Measurements from ENCODE around the gene BTBD3. TPM values are rescaled to one million over a fixed set of nuclear protein-coding genes. Genes with fewer than 3 reads are reported as not detected.

Gene BTBD3
- total and polyA plus RNA-seq, 2 donors (not counting 3 experiments of a cell fraction or from before 2014, with no cell fraction given): 18.6 to 29.3 TPM

DNA sequence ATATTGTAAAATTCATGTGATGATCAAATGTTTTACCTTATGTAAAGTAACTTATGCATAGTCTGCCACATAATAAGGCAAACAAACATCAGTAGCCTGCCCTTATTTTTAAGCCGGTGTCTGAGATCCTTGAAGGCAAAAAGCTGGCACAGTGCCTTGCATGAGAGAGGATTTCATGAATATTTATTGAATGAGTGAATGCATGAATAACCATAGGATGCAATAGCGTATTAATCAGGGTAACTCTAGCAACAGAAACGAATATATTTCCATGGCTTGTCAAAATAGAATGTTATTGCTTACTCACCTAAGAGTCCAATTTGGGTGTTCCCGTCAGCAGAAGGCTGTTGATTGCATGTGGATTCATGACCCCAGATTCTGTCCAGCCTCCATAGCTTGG, 34.9 kb downstream of the BTBD3 start:
- no peak for DNase-seq (ENCODE audit: low read depth, low spot score)
- Histone ChIP-seq H3K27ac (ENCODE audit: insufficient read depth, low read depth, low read length) (no peak overlapping the region), H4K20me1 (replicated peaks; ENCODE audit: control insufficient read depth, extremely low read depth, insufficient read depth, low read length) (no peaks in the 10 kb centered on the region), H3K9me1 (replicated peaks; ENCODE audit: control insufficient read depth, extremely low read depth, insufficient read depth, low read length) (no peaks in the 10 kb centered on the region), H2AFZ (ENCODE audit: low read depth, low read length) (no peak overlapping the region), H3K27me3 (ENCODE audit: control insufficient read depth in 2 of 2, insufficient read depth in 2 of 2, low read length in 2 of 2) (no peaks in the 10 kb centered on the region), H3K4me1 (ENCODE audit: control insufficient read depth, extremely low read depth, insufficient read depth, low read length) (no peaks in the 10 kb centered on the region), H3K4me2 (ENCODE audit: insufficient read depth, low read length) (no peak overlapping the region), H3K9me3 (replicated peaks; ENCODE audit: control insufficient read depth, insufficient read depth, low read length) (no peaks in the 10 kb centered on the region), H3K9ac (replicated peaks; ENCODE audit: extremely low read depth, insufficient read depth, low read length) (no peak overlapping the region), H3K79me2 (ENCODE audit: control insufficient read depth, insufficient read depth, low read length) (no peaks in the 10 kb centered on the region), H3K4me3 (replicated peaks in 1 of 3; ENCODE audit: insufficient read depth in 1 of 3, low read depth in 1 of 3, low read length in 3 of 3) (no peak overlapping the region), H3K36me3 (ENCODE audit: control insufficient read depth in 2 of 2, extremely low read depth in 1 of 2, insufficient read depth in 2 of 2, low read length in 2 of 2) (no peaks in the 10 kb centered on the region)
- ChIA-PET CTCF (no interaction called here), POLR2A (no interaction called here)
- FAIRE-seq: no peak
- dilution Hi-C loops (cut with MboI; ENCODE audit: extremely low pct_ligation_motif_present, low sequenced_read_pairs) (no loop called here), intact Hi-C loops (cut with micrococcal nuclease) (no loop called here)
- TF ChIP-seq FOS (IDR thresholded peaks at IDR 0.05; ENCODE audit: borderline replicate concordance, insufficient read depth, low read length): no peak
- no peak for TF ChIP-seq JUN (IDR thresholded peaks at IDR 0.05; ENCODE audit: borderline replicate concordance, insufficient read depth, insufficient read length, low read depth)
- TF ChIP-seq POLR2A (IDR thresholded peaks at IDR 0.05; ENCODE audit: low read depth, low read length): no peak
- TF ChIP-seq, protein P1, sequence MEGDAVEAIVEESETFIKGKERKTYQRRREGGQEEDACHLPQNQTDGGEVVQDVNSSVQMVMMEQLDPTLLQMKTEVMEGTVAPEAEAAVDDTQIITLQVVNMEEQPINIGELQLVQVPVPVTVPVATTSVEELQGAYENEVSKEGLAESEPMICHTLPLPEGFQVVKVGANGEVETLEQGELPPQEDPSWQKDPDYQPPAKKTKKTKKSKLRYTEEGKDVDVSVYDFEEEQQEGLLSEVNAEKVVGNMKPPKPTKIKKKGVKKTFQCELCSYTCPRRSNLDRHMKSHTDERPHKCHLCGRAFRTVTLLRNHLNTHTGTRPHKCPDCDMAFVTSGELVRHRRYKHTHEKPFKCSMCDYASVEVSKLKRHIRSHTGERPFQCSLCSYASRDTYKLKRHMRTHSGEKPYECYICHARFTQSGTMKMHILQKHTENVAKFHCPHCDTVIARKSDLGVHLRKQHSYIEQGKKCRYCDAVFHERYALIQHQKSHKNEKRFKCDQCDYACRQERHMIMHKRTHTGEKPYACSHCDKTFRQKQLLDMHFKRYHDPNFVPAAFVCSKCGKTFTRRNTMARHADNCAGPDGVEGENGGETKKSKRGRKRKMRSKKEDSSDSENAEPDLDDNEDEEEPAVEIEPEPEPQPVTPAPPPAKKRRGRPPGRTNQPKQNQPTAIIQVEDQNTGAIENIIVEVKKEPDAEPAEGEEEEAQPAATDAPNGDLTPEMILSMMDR (IDR thresholded peaks at IDR 0.05; ENCODE audit: extremely low read depth in 1 of 2, insufficient read depth in 1 of 2, low read depth in 1 of 2, low read length in 2 of 2): no peak
- no peak for TF ChIP-seq MYC (IDR thresholded peaks at IDR 0.05; ENCODE audit: low read depth, low read length)
- TF ChIP-seq POLR2AphosphoS5 (IDR thresholded peaks at IDR 0.05; ENCODE audit: insufficient read depth, low read depth, low read length): no peak
- TF ChIP-seq EZH2 (IDR thresholded peaks at IDR 0.05; ENCODE audit: borderline replicate concordance, low read depth, low read length, severe bottlenecking): no peak
- no peak for TF ChIP-seq GATA2 (IDR thresholded peaks at IDR 0.05; ENCODE audit: insufficient read depth, insufficient read length, low read depth, low read length)
- TF ChIP-seq, protein P2, sequence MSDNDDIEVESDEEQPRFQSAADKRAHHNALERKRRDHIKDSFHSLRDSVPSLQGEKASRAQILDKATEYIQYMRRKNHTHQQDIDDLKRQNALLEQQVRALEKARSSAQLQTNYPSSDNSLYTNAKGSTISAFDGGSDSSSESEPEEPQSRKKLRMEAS (IDR thresholded peaks at IDR 0.05; ENCODE audit: insufficient read depth, insufficient read length): no peak
- BruUV-seq (replicated peaks): no TSS peak

Measured in endothelial cell of umbilical vein (primary cell).